ENCODE measurements around the gene CD1C. TPM values are rescaled to one million over a fixed set of nuclear protein-coding genes. Genes with fewer than 3 reads are reported as not detected.

Gene CD1C
- total and polyA plus RNA-seq, 10 of the 15 experiments (the other 5 are each of a cell fraction or from before 2014, with no cell fraction given): 0.82 to 19.0 (median 9.2) TPM

GRCh38 chr1:158310623-158311022 is 20.9 kb downstream of the CD1C start (continued):
- TF ChIP-seq, protein P1, sequence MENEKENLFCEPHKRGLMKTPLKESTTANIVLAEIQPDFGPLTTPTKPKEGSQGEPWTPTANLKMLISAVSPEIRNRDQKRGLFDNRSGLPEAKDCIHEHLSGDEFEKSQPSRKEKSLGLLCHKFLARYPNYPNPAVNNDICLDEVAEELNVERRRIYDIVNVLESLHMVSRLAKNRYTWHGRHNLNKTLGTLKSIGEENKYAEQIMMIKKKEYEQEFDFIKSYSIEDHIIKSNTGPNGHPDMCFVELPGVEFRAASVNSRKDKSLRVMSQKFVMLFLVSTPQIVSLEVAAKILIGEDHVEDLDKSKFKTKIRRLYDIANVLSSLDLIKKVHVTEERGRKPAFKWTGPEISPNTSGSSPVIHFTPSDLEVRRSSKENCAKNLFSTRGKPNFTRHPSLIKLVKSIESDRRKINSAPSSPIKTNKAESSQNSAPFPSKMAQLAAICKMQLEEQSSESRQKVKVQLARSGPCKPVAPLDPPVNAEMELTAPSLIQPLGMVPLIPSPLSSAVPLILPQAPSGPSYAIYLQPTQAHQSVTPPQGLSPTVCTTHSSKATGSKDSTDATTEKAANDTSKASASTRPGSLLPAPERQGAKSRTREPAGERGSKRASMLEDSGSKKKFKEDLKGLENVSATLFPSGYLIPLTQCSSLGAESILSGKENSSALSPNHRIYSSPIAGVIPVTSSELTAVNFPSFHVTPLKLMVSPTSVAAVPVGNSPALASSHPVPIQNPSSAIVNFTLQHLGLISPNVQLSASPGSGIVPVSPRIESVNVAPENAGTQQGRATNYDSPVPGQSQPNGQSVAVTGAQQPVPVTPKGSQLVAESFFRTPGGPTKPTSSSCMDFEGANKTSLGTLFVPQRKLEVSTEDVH (IDR thresholded peaks at IDR 0.05; ENCODE audit: low read depth, partially characterized antibody): no peak
- TF ChIP-seq HDAC2 (IDR thresholded peaks at IDR 0.05) (no peak), YY1 (IDR thresholded peaks at IDR 0.05; ENCODE audit: low read depth, low read length) (no peak), KLF5 (IDR thresholded peaks at IDR 0.05; ENCODE audit: partially characterized antibody) (no peak), CHD1 (IDR thresholded peaks at IDR 0.05; ENCODE audit: low read depth, low read length) (no peak), RB1 (IDR thresholded peaks at IDR 0.05; ENCODE audit: borderline replicate concordance) (no peak), MEF2B (IDR thresholded peaks at IDR 0.05; ENCODE audit: partially characterized antibody, poor library complexity, severe bottlenecking) (peak; percentile 21), WRNIP1 (IDR thresholded peaks at IDR 0.05; ENCODE audit: borderline replicate concordance, low read depth, low read length) (no peak), SMC3 (IDR thresholded peaks at IDR 0.05; ENCODE audit: borderline replicate concordance, low read length) (no peak), DPF2 (IDR thresholded peaks at IDR 0.05) (no peak), REST (IDR thresholded peaks at IDR 0.05; ENCODE audit: low read depth, low read length) (no peak), ZNF207 (IDR thresholded peaks at IDR 0.05; ENCODE audit: borderline replicate concordance) (no peak)
- TF ChIP-seq, protein P2, sequence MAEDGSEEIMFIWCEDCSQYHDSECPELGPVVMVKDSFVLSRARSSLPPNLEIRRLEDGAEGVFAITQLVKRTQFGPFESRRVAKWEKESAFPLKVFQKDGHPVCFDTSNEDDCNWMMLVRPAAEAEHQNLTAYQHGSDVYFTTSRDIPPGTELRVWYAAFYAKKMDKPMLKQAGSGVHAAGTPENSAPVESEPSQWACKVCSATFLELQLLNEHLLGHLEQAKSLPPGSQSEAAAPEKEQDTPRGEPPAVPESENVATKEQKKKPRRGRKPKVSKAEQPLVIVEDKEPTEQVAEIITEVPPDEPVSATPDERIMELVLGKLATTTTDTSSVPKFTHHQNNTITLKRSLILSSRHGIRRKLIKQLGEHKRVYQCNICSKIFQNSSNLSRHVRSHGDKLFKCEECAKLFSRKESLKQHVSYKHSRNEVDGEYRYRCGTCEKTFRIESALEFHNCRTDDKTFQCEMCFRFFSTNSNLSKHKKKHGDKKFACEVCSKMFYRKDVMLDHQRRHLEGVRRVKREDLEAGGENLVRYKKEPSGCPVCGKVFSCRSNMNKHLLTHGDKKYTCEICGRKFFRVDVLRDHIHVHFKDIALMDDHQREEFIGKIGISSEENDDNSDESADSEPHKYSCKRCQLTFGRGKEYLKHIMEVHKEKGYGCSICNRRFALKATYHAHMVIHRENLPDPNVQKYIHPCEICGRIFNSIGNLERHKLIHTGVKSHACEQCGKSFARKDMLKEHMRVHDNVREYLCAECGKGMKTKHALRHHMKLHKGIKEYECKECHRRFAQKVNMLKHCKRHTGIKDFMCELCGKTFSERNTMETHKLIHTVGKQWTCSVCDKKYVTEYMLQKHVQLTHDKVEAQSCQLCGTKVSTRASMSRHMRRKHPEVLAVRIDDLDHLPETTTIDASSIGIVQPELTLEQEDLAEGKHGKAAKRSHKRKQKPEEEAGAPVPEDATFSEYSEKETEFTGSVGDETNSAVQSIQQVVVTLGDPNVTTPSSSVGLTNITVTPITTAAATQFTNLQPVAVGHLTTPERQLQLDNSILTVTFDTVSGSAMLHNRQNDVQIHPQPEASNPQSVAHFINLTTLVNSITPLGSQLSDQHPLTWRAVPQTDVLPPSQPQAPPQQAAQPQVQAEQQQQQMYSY (CRISPR knock-in tag; IDR thresholded peaks at IDR 0.05): no peak
- TF ChIP-seq, protein P3, sequence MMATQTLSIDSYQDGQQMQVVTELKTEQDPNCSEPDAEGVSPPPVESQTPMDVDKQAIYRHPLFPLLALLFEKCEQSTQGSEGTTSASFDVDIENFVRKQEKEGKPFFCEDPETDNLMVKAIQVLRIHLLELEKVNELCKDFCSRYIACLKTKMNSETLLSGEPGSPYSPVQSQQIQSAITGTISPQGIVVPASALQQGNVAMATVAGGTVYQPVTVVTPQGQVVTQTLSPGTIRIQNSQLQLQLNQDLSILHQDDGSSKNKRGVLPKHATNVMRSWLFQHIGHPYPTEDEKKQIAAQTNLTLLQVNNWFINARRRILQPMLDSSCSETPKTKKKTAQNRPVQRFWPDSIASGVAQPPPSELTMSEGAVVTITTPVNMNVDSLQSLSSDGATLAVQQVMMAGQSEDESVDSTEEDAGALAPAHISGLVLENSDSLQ (IDR thresholded peaks at IDR 0.05): no peak
- TF ChIP-seq, protein P4, sequence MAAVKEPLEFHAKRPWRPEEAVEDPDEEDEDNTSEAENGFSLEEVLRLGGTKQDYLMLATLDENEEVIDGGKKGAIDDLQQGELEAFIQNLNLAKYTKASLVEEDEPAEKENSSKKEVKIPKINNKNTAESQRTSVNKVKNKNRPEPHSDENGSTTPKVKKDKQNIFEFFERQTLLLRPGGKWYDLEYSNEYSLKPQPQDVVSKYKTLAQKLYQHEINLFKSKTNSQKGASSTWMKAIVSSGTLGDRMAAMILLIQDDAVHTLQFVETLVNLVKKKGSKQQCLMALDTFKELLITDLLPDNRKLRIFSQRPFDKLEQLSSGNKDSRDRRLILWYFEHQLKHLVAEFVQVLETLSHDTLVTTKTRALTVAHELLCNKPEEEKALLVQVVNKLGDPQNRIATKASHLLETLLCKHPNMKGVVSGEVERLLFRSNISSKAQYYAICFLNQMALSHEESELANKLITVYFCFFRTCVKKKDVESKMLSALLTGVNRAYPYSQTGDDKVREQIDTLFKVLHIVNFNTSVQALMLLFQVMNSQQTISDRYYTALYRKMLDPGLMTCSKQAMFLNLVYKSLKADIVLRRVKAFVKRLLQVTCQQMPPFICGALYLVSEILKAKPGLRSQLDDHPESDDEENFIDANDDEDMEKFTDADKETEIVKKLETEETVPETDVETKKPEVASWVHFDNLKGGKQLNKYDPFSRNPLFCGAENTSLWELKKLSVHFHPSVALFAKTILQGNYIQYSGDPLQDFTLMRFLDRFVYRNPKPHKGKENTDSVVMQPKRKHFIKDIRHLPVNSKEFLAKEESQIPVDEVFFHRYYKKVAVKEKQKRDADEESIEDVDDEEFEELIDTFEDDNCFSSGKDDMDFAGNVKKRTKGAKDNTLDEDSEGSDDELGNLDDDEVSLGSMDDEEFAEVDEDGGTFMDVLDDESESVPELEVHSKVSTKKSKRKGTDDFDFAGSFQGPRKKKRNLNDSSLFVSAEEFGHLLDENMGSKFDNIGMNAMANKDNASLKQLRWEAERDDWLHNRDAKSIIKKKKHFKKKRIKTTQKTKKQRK (IDR thresholded peaks at IDR 0.05; ENCODE audit: low read depth, low read length): no peak

All from GM12878 (cell line).